Body of pancreas (tissue), 4 donors: ENCODE measurements around the gene ZNF652.
"Not testable (repeated sequence)": the region's sequence is repeated elsewhere in the genome, so short reads cannot be mapped to it uniquely, and the experiment has no call there.

Experiments used
- CTCF ChIP-seq, 7 experiments: fragments of 450-650 bp in 4 of 7; fragments of 200-600 bp in 3 of 7; sonication (generic) in 3 of 7; IDR thresholded peaks; one replicate each; pipeline ENCODE4 v1.5.1; 2016 to 2019; ENCODE audit warnings: antibody characterized with exemption in 7 of 7
- POLR2A ChIP-seq, 3 donors: fragments of 450-650 bp; IDR thresholded peaks; one replicate each; pipeline ENCODE4 v1.6.1; 2016; ENCODE audit warnings: antibody characterized with exemption in 3 of 3, mild to moderate bottlenecking in 2 of 3

DNA sequence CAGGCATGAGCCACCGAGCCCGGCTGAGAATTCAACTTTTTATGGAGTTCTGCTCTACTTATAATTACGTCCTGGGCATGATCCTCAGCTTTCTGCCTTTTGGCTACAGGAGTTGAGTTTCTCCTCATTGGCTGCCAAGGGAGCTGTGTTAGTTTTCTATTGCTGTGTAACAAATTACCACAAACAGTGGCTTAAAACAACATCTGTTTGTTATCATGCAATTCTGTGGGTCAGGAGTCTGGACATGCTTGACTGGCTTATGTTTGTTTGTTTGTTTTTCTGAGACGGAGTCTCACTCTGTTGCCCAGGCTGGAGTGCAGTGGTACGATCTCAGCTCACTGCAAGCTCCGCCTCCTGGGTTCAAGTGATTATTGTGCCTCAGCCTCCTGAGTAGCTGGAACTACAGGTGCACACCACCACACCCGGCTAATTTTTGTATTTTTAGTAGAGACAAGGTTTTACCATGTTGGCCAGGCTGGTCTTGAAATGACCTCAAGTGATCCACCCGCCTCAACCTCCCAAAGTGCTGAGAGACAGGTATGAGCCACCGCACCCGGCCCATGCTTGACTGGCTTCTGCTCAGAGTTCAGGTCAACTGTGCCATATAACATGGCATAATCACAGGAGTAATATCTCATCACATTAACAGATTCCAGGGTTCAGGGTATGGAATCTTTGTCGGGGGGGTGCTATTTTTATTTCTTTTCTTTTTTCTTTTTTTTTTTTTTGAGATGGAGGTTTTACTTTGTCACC lies 82.6 kb downstream of the ZNF652 start:
- TF ChIP-seq CTCF, POLR2A (IDR thresholded peaks at IDR 0.05): not testable (repeated sequence)
